ENCODE results near the gene SASS6.

Gene SASS6, protein sequence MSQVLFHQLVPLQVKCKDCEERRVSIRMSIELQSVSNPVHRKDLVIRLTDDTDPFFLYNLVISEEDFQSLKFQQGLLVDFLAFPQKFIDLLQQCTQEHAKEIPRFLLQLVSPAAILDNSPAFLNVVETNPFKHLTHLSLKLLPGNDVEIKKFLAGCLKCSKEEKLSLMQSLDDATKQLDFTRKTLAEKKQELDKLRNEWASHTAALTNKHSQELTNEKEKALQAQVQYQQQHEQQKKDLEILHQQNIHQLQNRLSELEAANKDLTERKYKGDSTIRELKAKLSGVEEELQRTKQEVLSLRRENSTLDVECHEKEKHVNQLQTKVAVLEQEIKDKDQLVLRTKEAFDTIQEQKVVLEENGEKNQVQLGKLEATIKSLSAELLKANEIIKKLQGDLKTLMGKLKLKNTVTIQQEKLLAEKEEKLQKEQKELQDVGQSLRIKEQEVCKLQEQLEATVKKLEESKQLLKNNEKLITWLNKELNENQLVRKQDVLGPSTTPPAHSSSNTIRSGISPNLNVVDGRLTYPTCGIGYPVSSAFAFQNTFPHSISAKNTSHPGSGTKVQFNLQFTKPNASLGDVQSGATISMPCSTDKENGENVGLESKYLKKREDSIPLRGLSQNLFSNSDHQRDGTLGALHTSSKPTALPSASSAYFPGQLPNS

DNA sequence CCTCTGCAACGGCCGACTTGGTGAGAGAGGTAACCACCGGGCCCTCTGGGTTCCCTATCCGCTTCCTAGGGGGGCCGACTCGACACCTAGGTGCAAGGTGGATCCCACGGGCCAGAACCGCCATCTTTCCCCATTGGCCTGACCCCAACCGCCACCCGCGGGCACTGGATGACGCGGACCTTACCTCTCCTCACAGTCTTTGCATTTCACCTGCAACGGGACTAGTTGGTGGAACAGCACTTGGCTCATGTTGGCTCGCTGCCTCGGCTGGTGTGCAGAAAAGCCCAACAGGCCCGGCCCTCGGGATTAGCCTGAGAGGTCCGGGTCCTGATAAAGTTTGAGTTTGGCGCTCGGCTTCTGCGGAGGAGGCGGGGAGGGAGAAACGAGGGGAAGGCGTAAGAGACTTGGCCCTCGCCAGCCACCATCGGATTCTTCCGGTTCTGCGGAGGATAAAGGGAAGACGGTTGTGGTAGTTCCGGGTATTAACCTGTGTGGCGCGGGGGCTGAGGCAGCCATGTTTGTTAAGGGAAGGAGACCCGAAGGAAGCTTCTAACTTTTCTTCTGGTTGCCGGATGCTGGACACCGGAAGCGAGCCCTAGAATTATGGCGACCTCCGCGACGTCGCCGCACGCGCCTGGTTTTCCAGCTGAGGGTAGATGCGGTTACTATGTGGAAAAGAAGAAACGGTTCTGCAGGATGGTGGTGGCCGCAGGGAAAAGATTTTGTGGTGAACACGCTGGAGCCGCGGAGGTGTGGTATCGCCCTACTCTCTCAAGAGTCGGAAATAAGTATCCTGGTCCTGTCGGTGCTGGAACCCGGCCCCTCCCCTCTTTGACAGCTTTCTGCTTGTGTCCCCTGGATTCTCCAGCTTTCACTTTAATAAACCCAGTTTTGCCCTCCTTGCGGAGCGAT lies at the start of gene SASS6, which contains the start of gene TRMT13:
TSS of gene SASS6 (minus strand) at position 365 of the 912 bp plus-strand sequence. CDS start at position 249, 116 bp downstream.
TSS of gene TRMT13 (plus strand) at position 598 of the 912 bp plus-strand sequence. CDS start at position 604, 6 bp downstream.
- Histone ChIP-seq H3K9ac (ENCODE audit: low read depth in 1 of 2, low read length in 2 of 2) (peak within 1 kb of the TSS; percentile 60 to 67), H3K27me3 (ENCODE audit: control insufficient read depth in 1 of 2, insufficient read depth in 2 of 2, low read length in 2 of 2) (no peaks in the 10 kb centered on the region), H3K27ac (ENCODE audit: low read depth, low read length) (peak within 1 kb of the TSS; percentile 18), H3K4me1 (ENCODE audit: control insufficient read depth in 1 of 2, insufficient read depth in 2 of 2, low read length in 2 of 2) (peaks cover 12 to 14% of the 10 kb centered on the region in 2 donors), H3K4me3 (ENCODE audit: low read depth in 1 of 2, low read length in 2 of 2) (peak within 1 kb of the TSS; percentile 91 to 95), H3K9me3 (ENCODE audit: control insufficient read depth in 1 of 2, low read length in 2 of 2) (no peaks in the 10 kb centered on the region), H3K36me3 (ENCODE audit: control insufficient read depth in 1 of 2, insufficient read depth in 2 of 2, low read length in 2 of 2) (peaks cover 0 to 12% of the 10 kb centered on the region in 2 donors)

DNA sequence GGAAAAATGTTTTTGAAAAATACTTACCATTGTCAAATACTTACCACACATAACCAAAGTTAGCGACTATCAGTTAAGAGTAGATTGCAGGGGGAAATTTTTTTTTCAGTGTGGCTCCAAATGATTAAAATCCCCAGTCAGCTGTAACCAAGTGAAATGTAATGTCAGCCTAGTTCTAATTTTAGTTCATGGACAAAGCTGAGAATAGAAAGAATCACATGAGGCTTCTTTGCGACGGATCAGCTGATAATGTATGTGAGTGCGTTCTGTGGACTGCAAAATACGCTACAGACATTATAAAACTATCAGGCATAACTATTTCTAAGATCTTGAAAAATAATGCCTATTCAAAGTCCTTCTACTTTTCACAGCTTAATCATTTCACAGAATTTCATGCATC lies 45.4 kb upstream of the SASS6 start, which contains the start of gene LRRC39:
TSS of gene LRRC39 (minus strand) at position 166 of the 400 bp plus-strand sequence. CDS start 9,740 bp downstream, outside the sequence.
- Histone ChIP-seq H3K4me3 (ENCODE audit: low read depth in 1 of 2, low read length in 2 of 2) (no peak within 1 kb of the TSS), H3K9ac (ENCODE audit: low read depth in 1 of 2, low read length in 2 of 2) (no peak within 1 kb of the TSS), H3K27me3 (ENCODE audit: control insufficient read depth in 1 of 2, insufficient read depth in 2 of 2, low read length in 2 of 2) (no peaks in the 10 kb centered on the region), H3K9me3 (ENCODE audit: control insufficient read depth in 1 of 2, low read length in 2 of 2) (no peaks in the 10 kb centered on the region), H3K36me3 (ENCODE audit: control insufficient read depth in 1 of 2, insufficient read depth in 2 of 2, low read length in 2 of 2) (no peaks in the 10 kb centered on the region), H3K4me1 (ENCODE audit: control insufficient read depth in 1 of 2, insufficient read depth in 2 of 2, low read length in 2 of 2) (no peaks in the 10 kb centered on the region), H3K27ac (ENCODE audit: low read depth, low read length) (no peak within 1 kb of the TSS)

DNA sequence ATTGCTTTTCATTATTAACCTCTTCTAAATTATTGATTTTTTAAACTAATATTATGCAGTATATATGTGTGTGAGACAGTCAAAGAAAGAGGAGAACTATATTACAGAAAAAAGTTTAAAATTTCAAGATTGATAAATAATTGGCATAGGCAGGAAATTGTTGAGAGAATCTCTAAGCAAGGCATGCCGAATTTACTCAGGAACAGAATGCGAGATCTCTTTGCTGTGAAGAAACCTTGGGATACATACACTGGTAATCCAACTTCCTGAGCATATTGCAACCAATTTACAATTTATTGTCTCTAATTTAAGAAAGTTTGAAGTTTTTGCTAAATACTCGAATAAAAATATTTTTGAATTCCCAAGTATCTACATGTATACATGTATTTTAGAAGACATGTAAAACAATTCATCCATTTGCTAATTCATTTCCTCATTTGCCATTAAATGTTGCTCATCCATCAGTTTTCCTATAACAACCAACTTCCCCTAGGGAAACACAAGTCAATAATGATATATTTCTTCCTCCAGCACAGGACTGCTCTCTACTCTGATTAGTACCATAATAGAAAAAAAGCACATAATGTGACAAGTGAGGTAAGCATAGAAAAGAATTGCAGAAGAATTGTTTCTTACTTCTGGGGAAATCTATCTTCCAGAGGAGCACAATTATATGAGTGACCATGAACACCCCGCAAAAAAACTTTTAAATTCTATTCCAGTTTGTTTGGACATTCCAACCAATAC lies 44.7 kb upstream of the SASS6 start:
- Histone ChIP-seq H3K9me3 (ENCODE audit: control insufficient read depth in 1 of 2, low read length in 2 of 2) (no peaks in the 10 kb centered on the region), H3K27me3 (ENCODE audit: control insufficient read depth in 1 of 2, insufficient read depth in 2 of 2, low read length in 2 of 2) (no peaks in the 10 kb centered on the region), H3K36me3 (ENCODE audit: control insufficient read depth in 1 of 2, insufficient read depth in 2 of 2, low read length in 2 of 2) (no peaks in the 10 kb centered on the region), H3K4me3 (ENCODE audit: low read depth in 1 of 2, low read length in 2 of 2) (no peak overlapping the region), H3K4me1 (ENCODE audit: control insufficient read depth in 1 of 2, insufficient read depth in 2 of 2, low read length in 2 of 2) (no peaks in the 10 kb centered on the region), H3K27ac (ENCODE audit: low read depth, low read length) (no peak overlapping the region), H3K9ac (ENCODE audit: low read depth in 1 of 2, low read length in 2 of 2) (no peak overlapping the region)

DNA sequence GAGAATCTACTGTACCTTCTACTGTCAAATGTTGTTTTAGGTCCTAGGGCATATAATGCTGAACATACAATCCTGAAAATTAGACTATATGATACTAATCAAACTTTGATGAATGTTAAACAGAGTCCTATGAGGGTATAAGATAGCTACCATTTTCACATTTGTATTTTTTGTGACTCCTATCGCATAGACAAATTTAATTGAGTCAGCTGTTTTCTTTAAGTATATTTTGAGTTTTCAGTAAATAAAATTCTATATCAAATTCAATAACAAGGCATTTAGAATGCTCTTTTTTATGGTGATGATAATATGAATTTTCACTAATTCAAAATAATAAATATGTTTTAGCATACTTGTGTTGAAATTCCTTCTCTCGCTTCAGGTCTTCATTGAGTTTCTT lies 35.3 kb upstream of the SASS6 start:
- no peaks in the 10 kb centered on the region for H3K4me1 ChIP-seq (ENCODE audit: control insufficient read depth in 1 of 2, insufficient read depth in 2 of 2, low read length in 2 of 2)
- H3K36me3 ChIP-seq (ENCODE audit: control insufficient read depth in 1 of 2, insufficient read depth in 2 of 2, low read length in 2 of 2) = no peaks in the 10 kb centered on the region
- no peak overlapping the region for H3K4me3 ChIP-seq (ENCODE audit: low read depth in 1 of 2, low read length in 2 of 2)
- H3K27me3 ChIP-seq (ENCODE audit: control insufficient read depth in 1 of 2, insufficient read depth in 2 of 2, low read length in 2 of 2) = no peaks in the 10 kb centered on the region
- no peak overlapping the region for H3K27ac ChIP-seq (ENCODE audit: low read depth, low read length)
- no peaks in the 10 kb centered on the region for H3K9me3 ChIP-seq (ENCODE audit: control insufficient read depth in 1 of 2, low read length in 2 of 2)
- H3K9ac ChIP-seq (ENCODE audit: low read depth in 1 of 2, low read length in 2 of 2) = no peak overlapping the region

DNA sequence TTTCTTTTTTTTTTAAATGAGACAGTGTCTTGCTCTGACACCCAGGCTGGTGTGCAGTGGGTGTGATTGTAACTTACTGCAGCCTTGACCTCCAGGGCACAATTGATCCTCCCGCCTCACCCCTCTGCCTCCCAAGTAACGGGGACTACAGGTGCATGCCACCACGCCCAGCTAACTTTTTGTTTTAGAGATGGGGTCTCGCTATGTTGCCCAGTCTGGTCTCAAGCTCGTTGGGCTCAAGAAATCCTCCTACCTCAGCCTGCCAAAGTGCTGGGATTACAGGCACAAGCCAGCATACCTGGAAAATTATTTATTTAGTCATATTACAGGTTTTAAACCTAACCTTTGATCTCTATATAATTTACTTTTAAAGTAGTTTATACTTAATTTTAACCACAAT lies 32.0 kb upstream of the SASS6 start:
- no peak overlapping the region for H3K27ac ChIP-seq (ENCODE audit: low read depth, low read length)
- H3K9ac ChIP-seq (ENCODE audit: low read depth in 1 of 2, low read length in 2 of 2) = no peak overlapping the region

DNA sequence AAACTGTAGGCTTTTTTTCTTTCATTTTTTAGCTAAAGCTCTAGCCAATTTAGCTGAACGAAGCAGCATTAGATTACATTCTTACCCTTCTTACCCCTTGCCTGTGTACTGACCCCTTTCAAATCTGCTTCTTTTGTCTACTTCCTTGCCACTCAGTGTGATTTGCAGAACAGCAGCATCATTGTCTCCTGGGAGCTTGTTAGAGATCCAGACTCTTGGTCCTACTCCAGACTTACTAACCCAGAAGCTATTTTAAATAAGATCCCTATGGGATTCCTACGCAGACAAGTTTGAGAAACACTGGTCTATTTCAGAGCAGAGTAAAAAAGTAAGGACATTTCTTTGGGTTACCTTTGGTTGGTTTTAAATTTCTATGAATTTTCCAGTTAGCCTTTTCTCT lies 31.5 kb upstream of the SASS6 start:
- Histone ChIP-seq H3K4me1 (ENCODE audit: control insufficient read depth in 1 of 2, insufficient read depth in 2 of 2, low read length in 2 of 2) (no peaks in the 10 kb centered on the region), H3K27me3 (ENCODE audit: control insufficient read depth in 1 of 2, insufficient read depth in 2 of 2, low read length in 2 of 2) (no peaks in the 10 kb centered on the region), H3K9me3 (ENCODE audit: control insufficient read depth in 1 of 2, low read length in 2 of 2) (no peaks in the 10 kb centered on the region), H3K36me3 (ENCODE audit: control insufficient read depth in 1 of 2, insufficient read depth in 2 of 2, low read length in 2 of 2) (no peaks in the 10 kb centered on the region), H3K27ac (ENCODE audit: low read depth, low read length) (no peak overlapping the region), H3K4me3 (ENCODE audit: low read depth in 1 of 2, low read length in 2 of 2) (no peak overlapping the region), H3K9ac (ENCODE audit: low read depth in 1 of 2, low read length in 2 of 2) (no peak overlapping the region)

More for the DNA sequence above, 32.0 kb upstream of the SASS6 start:
- no peaks in the 10 kb centered on the region for H3K9me3 ChIP-seq (ENCODE audit: control insufficient read depth in 1 of 2, low read length in 2 of 2)
- no peaks in the 10 kb centered on the region for H3K27me3 ChIP-seq (ENCODE audit: control insufficient read depth in 1 of 2, insufficient read depth in 2 of 2, low read length in 2 of 2)
- no peak overlapping the region for H3K4me3 ChIP-seq (ENCODE audit: low read depth in 1 of 2, low read length in 2 of 2)
- no peaks in the 10 kb centered on the region for H3K36me3 ChIP-seq (ENCODE audit: control insufficient read depth in 1 of 2, insufficient read depth in 2 of 2, low read length in 2 of 2)
- H3K4me1 ChIP-seq (ENCODE audit: control insufficient read depth in 1 of 2, insufficient read depth in 2 of 2, low read length in 2 of 2) = no peaks in the 10 kb centered on the region

DNA sequence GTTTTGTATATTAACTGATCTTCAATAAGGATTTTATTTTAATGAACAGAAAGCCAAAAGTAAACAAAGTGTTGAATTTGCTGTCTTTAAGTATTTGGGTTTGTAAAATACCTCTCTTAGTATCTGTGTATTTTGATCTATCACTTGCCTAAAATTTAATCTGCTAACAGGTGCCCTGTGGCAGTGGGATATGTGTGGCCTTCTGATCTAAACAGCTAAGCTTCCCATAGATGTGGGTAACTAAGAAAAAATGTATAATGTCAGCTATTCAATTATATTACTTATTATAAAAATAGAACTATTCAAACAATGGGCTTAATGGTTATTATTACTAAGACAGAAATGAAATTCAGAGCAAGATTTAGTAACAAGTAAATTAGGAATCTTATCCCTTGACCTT lies 30.2 kb upstream of the SASS6 start:
- Histone ChIP-seq H3K27ac (ENCODE audit: low read depth, low read length) (no peak overlapping the region), H3K4me1 (ENCODE audit: control insufficient read depth in 1 of 2, insufficient read depth in 2 of 2, low read length in 2 of 2) (no peaks in the 10 kb centered on the region), H3K9me3 (ENCODE audit: control insufficient read depth in 1 of 2, low read length in 2 of 2) (no peaks in the 10 kb centered on the region), H3K36me3 (ENCODE audit: control insufficient read depth in 1 of 2, insufficient read depth in 2 of 2, low read length in 2 of 2) (no peaks in the 10 kb centered on the region), H3K27me3 (ENCODE audit: control insufficient read depth in 1 of 2, insufficient read depth in 2 of 2, low read length in 2 of 2) (no peaks in the 10 kb centered on the region), H3K4me3 (ENCODE audit: low read depth in 1 of 2, low read length in 2 of 2) (no peak overlapping the region), H3K9ac (ENCODE audit: low read depth in 1 of 2, low read length in 2 of 2) (no peak overlapping the region)

DNA sequence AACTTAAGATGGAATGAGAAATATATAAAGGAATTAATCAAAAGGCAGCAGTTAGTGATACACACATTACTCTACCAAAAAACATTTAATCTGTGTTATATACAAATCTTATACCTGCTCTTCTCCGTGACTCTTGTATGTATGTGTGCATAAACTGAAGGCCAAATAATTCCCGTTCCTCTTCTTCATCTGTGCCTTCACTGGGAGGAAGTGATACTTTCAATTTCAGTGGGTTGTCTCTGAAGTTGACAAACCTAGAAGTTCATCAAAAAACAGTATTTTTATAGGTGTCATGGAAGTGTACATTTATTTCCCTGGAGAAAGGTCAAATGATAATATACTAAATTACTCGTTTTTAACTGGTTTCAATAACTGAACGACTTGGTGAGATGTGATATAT lies 19.5 kb upstream of the SASS6 start:
- H3K4me1 ChIP-seq (ENCODE audit: control insufficient read depth in 1 of 2, insufficient read depth in 2 of 2, low read length in 2 of 2) = no peaks in the 10 kb centered on the region
- H3K27me3 ChIP-seq (ENCODE audit: control insufficient read depth in 1 of 2, insufficient read depth in 2 of 2, low read length in 2 of 2) = no peaks in the 10 kb centered on the region
- H3K36me3 ChIP-seq (ENCODE audit: control insufficient read depth in 1 of 2, insufficient read depth in 2 of 2, low read length in 2 of 2) = peaks cover 5 to 20% of the 10 kb centered on the region in 2 donors
- no peaks in the 10 kb centered on the region for H3K9me3 ChIP-seq (ENCODE audit: control insufficient read depth in 1 of 2, low read length in 2 of 2)
- no peak overlapping the region for H3K4me3 ChIP-seq (ENCODE audit: low read depth in 1 of 2, low read length in 2 of 2)
- H3K27ac ChIP-seq (ENCODE audit: low read depth, low read length) = no peak overlapping the region
- H3K9ac ChIP-seq (ENCODE audit: low read depth in 1 of 2, low read length in 2 of 2) = no peak overlapping the region

DNA sequence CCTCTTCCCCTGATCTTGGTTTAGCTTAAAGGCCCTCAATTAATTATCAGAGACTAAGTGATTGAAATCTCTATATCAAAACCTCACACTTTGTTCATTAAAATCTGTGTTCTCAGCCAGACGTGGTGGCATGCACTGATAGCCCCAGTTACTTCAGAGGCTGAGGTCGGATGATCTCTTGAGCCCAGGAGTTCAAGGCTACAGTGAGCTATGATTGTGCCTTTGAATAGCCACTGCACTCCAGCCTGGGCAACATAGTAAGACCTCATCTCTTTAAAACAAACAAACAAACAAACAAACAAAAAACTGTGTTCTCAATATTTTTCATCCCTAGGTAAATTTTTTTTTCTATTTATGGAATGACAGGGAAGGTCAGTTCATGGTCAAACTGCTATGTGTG lies 18.9 kb upstream of the SASS6 start:
- H3K4me3 ChIP-seq (ENCODE audit: low read depth in 1 of 2, low read length in 2 of 2) = no peak overlapping the region
- peaks cover 5 to 22% of the 10 kb centered on the region in 2 donors for H3K36me3 ChIP-seq (ENCODE audit: control insufficient read depth in 1 of 2, insufficient read depth in 2 of 2, low read length in 2 of 2)
- no peaks in the 10 kb centered on the region for H3K27me3 ChIP-seq (ENCODE audit: control insufficient read depth in 1 of 2, insufficient read depth in 2 of 2, low read length in 2 of 2)
- H3K9me3 ChIP-seq (ENCODE audit: control insufficient read depth in 1 of 2, low read length in 2 of 2) = no peaks in the 10 kb centered on the region
- H3K4me1 ChIP-seq (ENCODE audit: control insufficient read depth in 1 of 2, insufficient read depth in 2 of 2, low read length in 2 of 2) = no peaks in the 10 kb centered on the region
- H3K9ac ChIP-seq (ENCODE audit: low read depth in 1 of 2, low read length in 2 of 2) = no peak overlapping the region
- H3K27ac ChIP-seq (ENCODE audit: low read depth, low read length) = no peak overlapping the region
